Mucosa of stomach (tissue), 1 donor: ENCODE results near the gene COG6.

Experiments used
- H3K27me3 ChIP-seq: one replicate; pipeline ENCODE4 v1.7.0; 2013; ENCODE audit warnings: mild to moderate bottlenecking, low read length; ENCODE audit not compliant: control insufficient read depth, insufficient read depth
- H3K36me3 ChIP-seq: one replicate; pipeline ENCODE4 v1.7.0; 2013; ENCODE audit warnings: low read length; ENCODE audit not compliant: control insufficient read depth, insufficient read depth
- H3K4me1 ChIP-seq: one replicate; pipeline ENCODE4 v1.7.0; 2013; ENCODE audit warnings: mild to moderate bottlenecking, low read length; ENCODE audit not compliant: control insufficient read depth, insufficient read depth
- H3K4me3 ChIP-seq: one replicate; pipeline ENCODE4 v1.7.0; 2013; ENCODE audit warnings: low read length
- H3K9ac ChIP-seq: one replicate; pipeline ENCODE4 v1.7.0; 2013; ENCODE audit warnings: mild to moderate bottlenecking, low read length, moderate library complexity
- H3K9me3 ChIP-seq: one replicate; pipeline ENCODE4 v1.7.0; 2013; ENCODE audit warnings: mild to moderate bottlenecking, low read length, moderate library complexity; ENCODE audit not compliant: control insufficient read depth
- donor health status: Pancreatic carcinoma.

The COG6 gene

DNA sequence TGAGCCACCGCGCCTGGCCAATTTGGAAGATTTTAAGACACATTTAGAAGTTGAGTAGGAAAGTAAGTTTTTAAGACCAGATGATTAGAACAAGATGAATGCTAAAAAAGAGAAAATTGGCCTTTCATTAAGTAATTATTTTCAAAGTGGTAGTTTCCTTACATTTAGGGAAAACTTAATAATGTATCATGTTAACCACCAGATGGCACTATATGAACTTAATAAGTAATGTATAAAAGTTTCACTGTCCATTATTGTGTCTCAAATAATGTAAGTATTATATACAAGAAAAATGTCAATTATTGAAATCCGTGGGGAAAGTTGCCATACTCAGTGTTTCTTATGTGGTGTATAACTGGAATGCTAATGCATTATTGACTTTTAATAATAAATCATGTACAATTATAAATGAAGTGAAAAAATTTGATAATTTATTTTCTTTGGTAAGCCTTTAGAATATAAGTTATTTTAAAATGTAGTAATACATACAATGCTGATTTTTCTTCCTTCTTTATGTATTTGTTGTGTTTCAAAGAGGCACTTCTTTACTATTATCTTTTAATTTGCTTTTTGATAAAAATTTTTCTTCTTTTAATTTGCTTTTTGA is 29.2 kb downstream of the COG6 start:
- Histone ChIP-seq H3K9me3 (no peaks in the 10 kb centered on the region), H3K4me3 (no peak overlapping the region), H3K27me3 (no peaks in the 10 kb centered on the region), H3K9ac (no peak overlapping the region), H3K36me3 (no peaks in the 10 kb centered on the region), H3K4me1 (no peaks in the 10 kb centered on the region)

DNA sequence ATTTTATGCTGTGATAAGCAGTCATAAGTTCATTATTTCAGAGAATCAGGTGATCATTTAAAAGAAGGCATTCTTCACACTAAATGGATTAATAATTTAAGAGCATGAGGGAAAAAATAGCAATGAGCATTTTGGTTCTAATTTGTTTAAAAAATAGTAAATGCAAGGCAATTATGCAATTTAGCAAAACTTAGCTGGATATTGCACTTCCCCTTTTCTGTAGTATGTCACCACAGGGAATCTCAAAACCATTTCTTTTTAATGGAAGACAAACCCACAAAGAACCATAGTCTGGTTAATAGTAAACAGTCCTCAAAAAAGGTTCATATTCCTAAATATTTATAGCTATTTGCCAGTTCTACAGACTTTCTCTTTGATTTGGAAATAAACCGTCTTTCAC is 30.2 kb downstream of the COG6 start:
- Histone ChIP-seq H3K9me3 (no peaks in the 10 kb centered on the region), H3K4me3 (no peak overlapping the region), H3K4me1 (no peaks in the 10 kb centered on the region), H3K9ac (no peak overlapping the region), H3K27me3 (no peaks in the 10 kb centered on the region), H3K36me3 (no peaks in the 10 kb centered on the region)

DNA sequence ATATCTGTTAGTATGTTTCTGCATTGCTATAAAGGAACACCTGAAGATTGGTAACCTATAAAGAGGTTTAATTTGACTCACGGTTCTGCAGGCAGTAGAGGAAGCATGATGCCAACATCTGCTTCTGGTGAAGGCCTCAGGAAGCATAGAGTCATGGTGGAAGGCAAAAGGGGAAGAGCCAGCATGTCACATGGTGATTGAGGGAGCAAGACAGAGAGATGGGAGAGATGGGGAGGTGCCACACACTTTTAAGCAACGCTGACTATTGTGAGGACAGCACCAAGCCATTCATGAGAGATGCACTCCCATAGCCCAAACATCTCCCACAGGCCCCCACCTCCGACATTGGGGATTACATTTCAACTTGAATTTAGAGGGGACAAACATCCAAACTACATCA is 32.8 kb downstream of the COG6 start:
- Histone ChIP-seq H3K36me3 (no peaks in the 10 kb centered on the region), H3K27me3 (no peaks in the 10 kb centered on the region), H3K4me3 (no peak overlapping the region), H3K4me1 (no peaks in the 10 kb centered on the region), H3K9me3 (no peaks in the 10 kb centered on the region), H3K9ac (no peak overlapping the region)

GRCh38 chr13:39688699-39689405 is 33.4 kb downstream of the COG6 start:
- H3K27me3 ChIP-seq, result no peaks in the 10 kb centered on the region

DNA sequence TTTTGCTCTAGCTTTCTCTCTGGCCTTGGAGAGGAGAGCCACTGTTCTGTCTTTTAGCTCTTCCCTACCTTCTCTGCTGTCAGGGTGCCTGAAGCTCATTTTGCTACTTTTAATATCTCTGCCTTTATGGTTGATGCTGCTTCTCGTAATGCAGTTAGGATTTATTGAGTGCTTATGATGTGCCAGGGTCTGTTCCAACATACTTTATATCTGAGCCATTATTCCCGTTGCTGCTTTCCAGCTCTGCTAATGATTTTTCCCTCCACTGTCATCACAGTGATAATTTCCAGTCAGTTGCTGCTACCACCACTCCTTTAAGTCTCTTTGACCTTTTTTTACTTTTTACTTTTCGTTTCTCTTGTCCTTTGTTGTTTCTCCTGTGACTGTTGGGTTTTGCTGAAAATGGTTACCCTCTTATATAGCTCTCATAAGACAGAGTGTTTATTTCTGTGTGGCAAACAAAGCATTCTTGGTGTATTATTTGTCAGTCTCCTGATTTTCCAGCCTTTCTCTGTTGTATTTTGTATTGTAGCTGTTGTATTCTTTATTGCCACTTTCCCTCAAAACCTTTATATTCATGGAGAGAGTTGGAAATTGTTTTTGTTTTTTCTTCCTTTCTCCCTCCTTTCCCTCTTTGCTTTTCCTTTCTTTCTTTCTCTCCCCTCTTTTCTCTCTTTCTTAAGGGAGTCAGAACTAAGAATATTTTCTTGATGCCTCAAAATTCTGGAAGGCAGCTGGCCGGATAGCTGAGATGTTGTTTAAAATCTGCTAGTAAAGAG is 37.4 kb downstream of the COG6 start:
- no peaks in the 10 kb centered on the region for H3K4me1 ChIP-seq
- H3K27me3 ChIP-seq, result no peaks in the 10 kb centered on the region
- no peaks in the 10 kb centered on the region for H3K9me3 ChIP-seq
- H3K4me3 ChIP-seq, result no peak overlapping the region
- no peak overlapping the region for H3K9ac ChIP-seq
- H3K36me3 ChIP-seq, result no peaks in the 10 kb centered on the region

More at GRCh38 chr13:39688699-39689405, 33.4 kb downstream of the COG6 start:
- no peak overlapping the region for H3K4me3 ChIP-seq
- H3K36me3 ChIP-seq, result no peaks in the 10 kb centered on the region
- H3K9me3 ChIP-seq, result no peaks in the 10 kb centered on the region
- no peaks in the 10 kb centered on the region for H3K4me1 ChIP-seq
- no peak overlapping the region for H3K9ac ChIP-seq

- Histone ChIP-seq H3K9me3 (no peaks in the 10 kb centered on the region), H3K4me3 (no peak overlapping the region), H3K9ac (no peak overlapping the region), H3K27me3 (no peaks in the 10 kb centered on the region), H3K36me3 (no peaks in the 10 kb centered on the region), H3K4me1 (no peaks in the 10 kb centered on the region)
Observed at GRCh38 chr13:39699274-39699673, 43.8 kb downstream of the COG6 start.

DNA sequence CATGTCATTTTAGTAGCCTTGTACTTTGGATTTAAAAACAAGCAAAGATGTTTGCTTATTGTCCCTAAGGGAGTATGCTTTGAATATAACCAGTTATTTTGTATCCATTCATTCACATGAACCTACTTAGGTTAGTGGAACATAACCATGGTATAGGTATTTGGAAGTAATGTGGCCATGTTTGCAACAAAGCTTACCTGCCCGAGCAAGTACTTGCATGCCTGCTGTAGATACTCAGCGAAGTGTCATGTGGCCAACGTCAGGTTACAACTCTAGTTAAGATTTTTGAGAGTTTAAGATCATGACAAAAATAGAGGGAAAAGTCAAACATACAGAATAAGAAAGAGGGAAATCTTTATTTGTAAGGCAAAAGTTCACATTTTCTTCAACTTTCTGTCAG is 57.2 kb downstream of the COG6 start:
- Histone ChIP-seq H3K27me3 (no peaks in the 10 kb centered on the region), H3K9me3 (no peaks in the 10 kb centered on the region), H3K9ac (no peak overlapping the region), H3K4me1 (no peaks in the 10 kb centered on the region), H3K36me3 (no peaks in the 10 kb centered on the region), H3K4me3 (no peak overlapping the region)

DNA sequence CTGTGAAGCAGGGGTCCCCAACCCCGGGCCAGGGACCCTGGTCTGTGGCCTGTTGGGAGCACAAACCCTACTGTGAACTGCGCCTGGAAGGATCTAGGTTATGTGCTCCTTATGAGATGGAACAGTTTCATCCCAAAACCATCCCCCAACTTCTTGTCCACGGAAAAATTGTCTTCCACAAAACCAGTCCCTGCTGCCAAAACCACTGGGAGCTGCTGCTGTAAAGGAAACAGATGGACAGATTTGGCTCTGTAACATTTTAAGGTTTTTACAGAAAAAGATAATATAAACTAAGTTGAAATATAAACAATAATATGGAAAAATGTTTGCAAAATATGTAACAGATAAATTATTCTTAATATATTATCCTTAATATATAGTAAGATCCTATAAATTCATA is 73.7 kb downstream of the COG6 start:
- Histone ChIP-seq H3K36me3 (no peaks in the 10 kb centered on the region), H3K9ac (no peak overlapping the region), H3K9me3 (no peaks in the 10 kb centered on the region), H3K4me1 (no peaks in the 10 kb centered on the region), H3K4me3 (no peak overlapping the region), H3K27me3 (no peaks in the 10 kb centered on the region)

- Histone ChIP-seq H3K4me1 (peaks cover 3% of the 10 kb centered on the region), H3K9ac (no peak overlapping the region), H3K27me3 (no peaks in the 10 kb centered on the region), H3K4me3 (no peak overlapping the region), H3K36me3 (no peaks in the 10 kb centered on the region), H3K9me3 (no peaks in the 10 kb centered on the region)
Observed at GRCh38 chr13:39734952-39735351, 79.5 kb downstream of the COG6 start.

GRCh38 chr13:39737047-39737446 is 81.6 kb downstream of the COG6 start:
- Histone ChIP-seq H3K9ac (no peak overlapping the region), H3K36me3 (no peaks in the 10 kb centered on the region), H3K4me1 (peaks cover 3% of the 10 kb centered on the region), H3K4me3 (no peak overlapping the region), H3K9me3 (no peaks in the 10 kb centered on the region), H3K27me3 (no peaks in the 10 kb centered on the region)

- H3K27me3 ChIP-seq, result no peaks in the 10 kb centered on the region
- H3K9ac ChIP-seq, result no peak overlapping the region
- no peaks in the 10 kb centered on the region for H3K36me3 ChIP-seq
- no peaks in the 10 kb centered on the region for H3K9me3 ChIP-seq
- H3K4me1 ChIP-seq, result no peaks in the 10 kb centered on the region
- no peak overlapping the region for H3K4me3 ChIP-seq
Observed at GRCh38 chr13:39740761-39741160, 85.3 kb downstream of the COG6 start.

DNA sequence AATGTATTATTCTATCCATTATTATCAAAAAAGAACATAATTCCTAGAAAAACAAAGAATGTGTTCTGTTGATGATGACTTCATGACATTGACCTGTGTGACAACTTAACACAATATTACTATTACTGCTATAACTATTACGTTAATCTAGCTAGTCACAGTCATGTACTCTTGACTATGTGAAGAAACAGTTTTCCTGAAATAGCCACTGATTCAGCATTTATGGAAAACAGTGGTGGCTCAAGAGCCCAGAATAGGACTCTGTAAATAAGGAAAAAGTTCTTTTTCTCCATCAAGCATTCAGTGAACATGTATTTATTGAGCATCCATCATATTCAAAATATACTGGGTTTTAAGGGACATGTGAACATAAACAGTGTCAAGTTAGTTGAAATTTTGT is 93.5 kb downstream of the COG6 start:
- Histone ChIP-seq H3K9ac (no peak overlapping the region), H3K4me1 (no peaks in the 10 kb centered on the region), H3K4me3 (no peak overlapping the region), H3K9me3 (no peaks in the 10 kb centered on the region), H3K36me3 (no peaks in the 10 kb centered on the region), H3K27me3 (no peaks in the 10 kb centered on the region)
